ENCODE measurements around the gene C1QL4. TPM values are rescaled to one million over a fixed set of nuclear protein-coding genes. Genes with fewer than 3 reads are reported as not detected.
A peak's percentile ranks its signal among the peaks of the same experiment; 100 is the strongest.

Gene C1QL4
- polyA plus RNA-seq, 3 donors: not detected

DNA sequence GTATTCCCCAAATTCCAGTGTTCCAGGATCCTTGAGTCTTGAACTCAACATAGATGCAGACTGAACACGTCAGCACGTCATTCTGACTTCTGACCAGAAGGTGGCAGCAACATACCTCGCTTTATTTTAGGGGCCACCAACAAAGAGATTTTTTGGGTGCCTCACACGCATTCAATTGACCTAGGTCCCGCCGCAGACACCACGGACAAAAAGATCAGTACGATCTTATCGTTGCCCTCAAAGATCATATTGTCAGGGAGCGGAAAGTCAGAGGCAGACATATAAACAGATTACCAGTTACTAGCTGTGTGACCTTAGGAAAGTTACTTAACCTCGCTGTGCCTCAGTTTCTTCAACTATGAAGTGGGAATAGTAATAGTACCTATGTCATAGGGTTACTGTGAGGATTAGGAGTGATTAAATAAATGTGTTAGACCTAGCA lies 48.6 kb downstream of the C1QL4 start:
- Histone ChIP-seq H3K4me1 (ENCODE audit: control insufficient read depth in 1 of 2, insufficient read depth in 2 of 2, low read length in 2 of 2) (no peaks in the 10 kb centered on the region), H3K79me2 (ENCODE audit: insufficient read depth, low read length) (no peaks in the 10 kb centered on the region), H3K27me3 (ENCODE audit: control insufficient read depth in 2 of 2, insufficient read depth in 2 of 2, low read length in 2 of 2) (peaks cover 6 to 31% of the 10 kb centered on the region in 2 donors), H3K9ac (ENCODE audit: insufficient read depth, low read length, poor library complexity, severe bottlenecking) (no peak overlapping the region), H4K20me1 (ENCODE audit: insufficient read depth, low read length) (no peaks in the 10 kb centered on the region), H3K27ac (ENCODE audit: low read depth in 1 of 2, low read length in 2 of 2) (no peak overlapping the region), H3K36me3 (replicated peaks in 1 of 2; ENCODE audit: control insufficient read depth in 1 of 2, insufficient read depth in 2 of 2, low read length in 2 of 2) (no peaks in the 10 kb centered on the region), H2AFZ (ENCODE audit: insufficient read depth, low read depth, low read length, poor library complexity, severe bottlenecking) (no peak overlapping the region), H3K4me3 (replicated peaks in 1 of 3; ENCODE audit: low read depth in 2 of 3, low read length in 3 of 3) (no peak overlapping the region), H3K9me3 (replicated peaks in 1 of 2; ENCODE audit: control insufficient read depth in 1 of 2, insufficient read depth in 1 of 2, low read length in 2 of 2) (no peaks in the 10 kb centered on the region), H3K4me2 (replicated peaks; ENCODE audit: extremely low read depth, low read length, poor library complexity, severe bottlenecking) (no peak overlapping the region)
- Mint-ChIP-seq H3K9me3 (peaks cover 0 to 7% (median 0%) of the 10 kb centered on the region in 7 donors), H3K4me3 (peak overlapping the region in 1 of 2 donors; percentile 62), H3K36me3 (no peaks in the 10 kb centered on the region), H3K4me1 (no peaks in the 10 kb centered on the region), H3K27me3 (ENCODE audit: low read depth in 3 of 3) (peaks cover 20 to 75% (median 43%) of the 10 kb centered on the region in 3 donors), H3K27ac (no peak overlapping the region)
- intact Hi-C loops (cut with micrococcal nuclease): loop anchor here (1.0 to 2.0 kb wide), 2 partner anchors 49 to 54 kb away; partner anchors contain the start of gene C1QL4 (in 1 of the 2)
- TF ChIP-seq, protein P1, sequence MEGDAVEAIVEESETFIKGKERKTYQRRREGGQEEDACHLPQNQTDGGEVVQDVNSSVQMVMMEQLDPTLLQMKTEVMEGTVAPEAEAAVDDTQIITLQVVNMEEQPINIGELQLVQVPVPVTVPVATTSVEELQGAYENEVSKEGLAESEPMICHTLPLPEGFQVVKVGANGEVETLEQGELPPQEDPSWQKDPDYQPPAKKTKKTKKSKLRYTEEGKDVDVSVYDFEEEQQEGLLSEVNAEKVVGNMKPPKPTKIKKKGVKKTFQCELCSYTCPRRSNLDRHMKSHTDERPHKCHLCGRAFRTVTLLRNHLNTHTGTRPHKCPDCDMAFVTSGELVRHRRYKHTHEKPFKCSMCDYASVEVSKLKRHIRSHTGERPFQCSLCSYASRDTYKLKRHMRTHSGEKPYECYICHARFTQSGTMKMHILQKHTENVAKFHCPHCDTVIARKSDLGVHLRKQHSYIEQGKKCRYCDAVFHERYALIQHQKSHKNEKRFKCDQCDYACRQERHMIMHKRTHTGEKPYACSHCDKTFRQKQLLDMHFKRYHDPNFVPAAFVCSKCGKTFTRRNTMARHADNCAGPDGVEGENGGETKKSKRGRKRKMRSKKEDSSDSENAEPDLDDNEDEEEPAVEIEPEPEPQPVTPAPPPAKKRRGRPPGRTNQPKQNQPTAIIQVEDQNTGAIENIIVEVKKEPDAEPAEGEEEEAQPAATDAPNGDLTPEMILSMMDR (IDR thresholded peaks at IDR 0.05): peak; percentile 92
- WGBS (ENCODE audit: insufficient coverage): 10% methylated on average over 10 of the region's 11 CpGs
- peak; percentile 53 to 68 (median 65) for DNase-seq

GRCh38 chr12:49287876-49288275 lies 49.1 kb downstream of the C1QL4 start:
- Histone ChIP-seq H3K9me3 (replicated peaks in 1 of 2; ENCODE audit: control insufficient read depth in 1 of 2, insufficient read depth in 1 of 2, low read length in 2 of 2) (no peaks in the 10 kb centered on the region), H3K4me1 (ENCODE audit: control insufficient read depth in 1 of 2, insufficient read depth in 2 of 2, low read length in 2 of 2) (no peaks in the 10 kb centered on the region), H3K4me2 (replicated peaks; ENCODE audit: extremely low read depth, low read length, poor library complexity, severe bottlenecking) (no peak overlapping the region), H3K9ac (ENCODE audit: insufficient read depth, low read length, poor library complexity, severe bottlenecking) (no peak overlapping the region), H3K36me3 (replicated peaks in 1 of 2; ENCODE audit: control insufficient read depth in 1 of 2, insufficient read depth in 2 of 2, low read length in 2 of 2) (no peaks in the 10 kb centered on the region), H4K20me1 (ENCODE audit: insufficient read depth, low read length) (no peaks in the 10 kb centered on the region), H2AFZ (ENCODE audit: insufficient read depth, low read depth, low read length, poor library complexity, severe bottlenecking) (no peak overlapping the region), H3K79me2 (ENCODE audit: insufficient read depth, low read length) (no peaks in the 10 kb centered on the region), H3K4me3 (replicated peaks in 1 of 3; ENCODE audit: low read depth in 2 of 3, low read length in 3 of 3) (no peak overlapping the region), H3K27ac (ENCODE audit: low read depth in 1 of 2, low read length in 2 of 2) (no peak overlapping the region), H3K27me3 (ENCODE audit: control insufficient read depth in 2 of 2, insufficient read depth in 2 of 2, low read length in 2 of 2) (peaks cover 6 to 26% of the 10 kb centered on the region in 2 donors)
- peaks cover 0 to 7% (median 0%) of the 10 kb centered on the region in 7 donors for H3K9me3 Mint-ChIP-seq
- TF ChIP-seq, protein P1 (IDR thresholded peaks at IDR 0.05): no peak
- intact Hi-C loops (cut with micrococcal nuclease): loop anchor here (1.0 to 2.0 kb wide), 2 partner anchors 49 to 55 kb away; partner anchors contain the start of gene C1QL4 (in 1 of the 2)
- H3K36me3 Mint-ChIP-seq: no peaks in the 10 kb centered on the region
- H3K27ac Mint-ChIP-seq: peak overlapping the region in 1 of 7 donors; percentile 78
- peak overlapping the region in 1 of 2 donors; percentile 36 for H3K4me3 Mint-ChIP-seq
- H3K4me1 Mint-ChIP-seq: no peaks in the 10 kb centered on the region
- DNase-seq: no peak
- 52% methylated on average over 5 of the region's 6 CpGs for WGBS (ENCODE audit: insufficient coverage)
- peaks cover 17 to 70% (median 40%) of the 10 kb centered on the region in 3 donors for H3K27me3 Mint-ChIP-seq (ENCODE audit: low read depth in 3 of 3)

All from CD14-positive monocyte (primary cell).